Stomach smooth muscle (tissue), 2 donors: ENCODE measurements around the gene RB1.
A peak's percentile ranks its signal among the peaks of the same experiment; 100 is the strongest.
"Not testable (repeated sequence)": the region's sequence is repeated elsewhere in the genome, so short reads cannot be mapped to it uniquely, and the experiment has no call there.

ENCODE experiments used
- H3K27ac ChIP-seq: one replicate; pipeline ENCODE4 v1.7.0; 2013; ENCODE audit warnings: mild to moderate bottlenecking, low read length, inconsistent platforms
- H3K27me3 ChIP-seq, 2 donors: one replicate each; pipeline ENCODE4 v1.7.0; 2013; ENCODE audit warnings: low read length in 2 of 2; ENCODE audit not compliant: insufficient read depth in 2 of 2, control insufficient read depth in 1 of 2
- H3K36me3 ChIP-seq, 2 donors: one replicate each; pipeline ENCODE4 v1.7.0; 2013; ENCODE audit warnings: low read length in 2 of 2; ENCODE audit not compliant: control insufficient read depth in 2 of 2, insufficient read depth in 2 of 2
- H3K4me1 ChIP-seq: one replicate; pipeline ENCODE4 v1.7.0; 2013; ENCODE audit warnings: low read length; ENCODE audit not compliant: control insufficient read depth, insufficient read depth
- H3K4me3 ChIP-seq, 2 donors: one replicate each; pipeline ENCODE4 v1.7.0; 2013; ENCODE audit warnings: low read length in 2 of 2
- H3K9ac ChIP-seq, 2 donors: one replicate each; pipeline ENCODE4 v1.7.0; 2013; ENCODE audit warnings: low read length in 2 of 2, mild to moderate bottlenecking in 1 of 2
- H3K9me3 ChIP-seq, 2 donors: one replicate each; pipeline ENCODE4 v1.7.0; 2013; ENCODE audit warnings: low read length in 2 of 2; ENCODE audit not compliant: control insufficient read depth in 2 of 2
- donor health status: healthy.
- donor health status: Pancreatic carcinoma.

Gene RB1

DNA sequence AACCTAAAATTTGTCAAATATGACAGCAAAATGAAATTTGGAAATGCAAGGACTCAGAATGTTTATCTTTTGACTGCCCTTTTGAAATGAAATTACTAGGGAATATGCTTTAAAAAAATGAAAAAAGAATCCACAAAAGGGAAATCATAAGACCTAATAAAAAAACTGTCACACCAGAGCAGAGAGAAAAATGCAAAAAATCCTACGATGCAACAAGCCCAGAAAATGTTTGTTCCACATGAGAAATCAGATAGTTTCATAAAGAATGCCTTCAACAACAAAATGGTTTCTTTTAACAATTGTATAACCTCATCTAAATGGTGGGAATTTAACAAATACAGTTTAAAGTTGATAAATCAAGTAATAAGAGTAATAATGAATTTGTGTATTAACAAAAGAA, 101.4 kb downstream of the RB1 start:
- H3K9ac ChIP-seq: no peak overlapping the region
- H3K9me3 ChIP-seq: no peaks in the 10 kb centered on the region
- H3K4me1 ChIP-seq: no peaks in the 10 kb centered on the region
- no peak overlapping the region for H3K27ac ChIP-seq
- no peaks in the 10 kb centered on the region for H3K27me3 ChIP-seq
- no peaks in the 10 kb centered on the region for H3K36me3 ChIP-seq
- no peak overlapping the region for H3K4me3 ChIP-seq

DNA sequence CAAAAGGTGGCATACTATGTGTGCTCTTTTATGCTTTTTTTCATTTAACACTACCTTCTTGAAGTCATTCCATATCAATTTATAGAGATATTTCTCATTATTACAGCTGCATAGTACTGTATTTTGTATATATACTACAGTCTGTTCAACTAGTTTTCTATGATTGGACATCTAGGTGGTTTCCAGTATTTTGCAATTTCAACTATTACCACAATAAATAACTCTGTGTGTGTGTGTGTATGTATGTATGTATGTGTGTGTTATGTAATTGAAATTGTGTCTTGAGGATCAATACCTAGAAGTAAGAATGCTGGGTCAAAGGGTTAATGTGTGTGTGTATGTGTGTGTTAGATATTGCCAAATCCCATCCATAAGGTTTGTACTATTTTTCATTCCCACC, 102.3 kb downstream of the RB1 start:
- H3K4me1 ChIP-seq: no peaks in the 10 kb centered on the region
- no peaks in the 10 kb centered on the region for H3K9me3 ChIP-seq
- no peak overlapping the region for H3K4me3 ChIP-seq
- no peaks in the 10 kb centered on the region for H3K27me3 ChIP-seq
- no peak overlapping the region for H3K27ac ChIP-seq
- no peaks in the 10 kb centered on the region for H3K36me3 ChIP-seq
- H3K9ac ChIP-seq: no peak overlapping the region

DNA sequence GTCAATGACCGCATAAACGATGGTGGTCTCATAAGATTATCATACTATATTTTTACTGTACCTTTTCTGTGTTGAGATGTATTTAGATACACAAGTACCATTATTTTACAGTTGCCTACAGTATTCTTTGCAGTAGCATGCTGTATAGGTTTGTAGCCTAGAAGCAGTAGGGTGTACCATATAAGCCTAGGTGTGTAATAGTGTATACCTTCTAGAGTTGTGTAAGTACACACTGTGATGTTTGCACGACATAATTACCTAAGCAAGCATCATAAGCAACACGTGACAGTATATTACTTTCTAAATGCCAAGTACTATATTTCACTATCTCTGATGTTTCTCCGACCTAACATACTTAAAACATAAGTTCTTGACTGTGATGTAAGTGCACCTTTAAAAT, 106.6 kb downstream of the RB1 start:
- Histone ChIP-seq H3K4me1 (no peaks in the 10 kb centered on the region), H3K36me3 (no peaks in the 10 kb centered on the region), H3K27me3 (no peaks in the 10 kb centered on the region), H3K4me3 (peak overlapping the region; percentile 24), H3K9me3 (no peaks in the 10 kb centered on the region), H3K9ac (no peak overlapping the region), H3K27ac (no peak overlapping the region)

DNA sequence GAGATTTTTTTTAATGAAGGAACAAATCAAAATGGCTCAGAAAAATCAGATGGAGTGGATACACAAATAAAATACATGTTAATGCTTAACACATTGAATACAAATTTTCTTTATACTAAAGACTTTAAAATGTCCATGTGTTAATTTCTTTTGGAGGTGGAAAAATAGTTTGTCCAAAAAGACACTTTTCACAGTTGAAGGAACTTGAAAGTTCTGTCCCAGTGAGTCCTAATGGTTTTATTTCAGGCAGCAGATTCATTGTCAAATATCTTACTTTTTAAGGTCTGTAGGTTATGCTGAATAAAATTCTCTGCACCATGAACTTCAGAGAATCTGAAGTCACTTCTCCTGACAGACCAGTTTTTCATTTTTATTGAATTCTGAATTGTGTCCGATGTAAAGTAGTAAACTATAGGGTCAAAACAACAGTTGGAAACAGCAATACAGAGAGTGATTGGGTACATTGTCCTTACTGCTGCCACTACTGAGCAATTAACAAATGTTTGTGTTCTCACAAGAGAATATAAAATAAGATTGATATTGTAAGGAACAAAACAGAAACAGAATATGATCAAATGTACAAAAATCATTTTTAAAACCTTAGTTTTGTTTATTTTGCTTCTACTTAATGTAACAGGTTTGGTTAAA, 107.7 kb downstream of the RB1 start:
- peak overlapping the region; percentile 59 to 81 for H3K4me3 ChIP-seq
- H3K27ac ChIP-seq: no peak overlapping the region
- no peaks in the 10 kb centered on the region for H3K27me3 ChIP-seq
- peak overlapping the region in 1 of 2 donors; percentile 43 for H3K9ac ChIP-seq
- no peaks in the 10 kb centered on the region for H3K9me3 ChIP-seq
- no peaks in the 10 kb centered on the region for H3K4me1 ChIP-seq
- peaks cover 0 to 2% of the 10 kb centered on the region in 2 donors for H3K36me3 ChIP-seq

DNA sequence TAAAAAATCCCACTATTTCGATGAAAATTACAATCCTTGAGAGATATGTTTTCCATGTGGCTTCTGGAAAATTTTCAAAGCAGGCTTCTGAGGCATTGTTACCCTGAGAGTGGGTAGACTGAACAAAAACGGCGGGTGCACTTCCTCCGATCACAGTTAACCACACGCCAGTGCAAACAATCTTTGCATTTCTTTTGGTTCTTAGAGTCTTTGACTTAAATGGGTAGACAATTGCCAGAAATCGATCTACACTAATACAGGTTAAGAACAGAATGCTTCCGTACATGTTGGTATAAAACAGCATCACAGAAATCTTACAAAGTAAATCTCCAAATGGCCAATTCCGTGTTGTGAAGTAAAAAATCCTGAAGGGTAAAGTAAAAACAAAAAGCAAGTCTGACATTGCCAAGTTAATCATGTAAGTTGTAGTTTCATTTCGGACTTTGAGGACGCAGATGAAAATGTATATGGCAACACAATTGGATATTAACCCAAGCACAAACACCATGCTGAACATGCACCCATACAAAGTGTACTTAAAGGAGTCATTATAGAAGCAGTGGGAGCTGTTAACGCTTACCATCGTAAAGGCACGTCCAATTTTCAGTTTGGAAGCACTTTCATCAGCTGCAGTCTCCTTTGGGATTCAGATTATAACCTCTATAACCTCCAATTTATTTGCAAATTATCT, 108.4 kb downstream of the RB1 start:
- Histone ChIP-seq H3K27ac (no peak overlapping the region), H3K4me3 (peak overlapping the region; percentile 59 to 81), H3K9me3 (no peaks in the 10 kb centered on the region), H3K4me1 (no peaks in the 10 kb centered on the region), H3K36me3 (peaks cover 0 to 4% of the 10 kb centered on the region in 2 donors), H3K27me3 (no peaks in the 10 kb centered on the region), H3K9ac (peak overlapping the region; percentile 30 to 43)

DNA sequence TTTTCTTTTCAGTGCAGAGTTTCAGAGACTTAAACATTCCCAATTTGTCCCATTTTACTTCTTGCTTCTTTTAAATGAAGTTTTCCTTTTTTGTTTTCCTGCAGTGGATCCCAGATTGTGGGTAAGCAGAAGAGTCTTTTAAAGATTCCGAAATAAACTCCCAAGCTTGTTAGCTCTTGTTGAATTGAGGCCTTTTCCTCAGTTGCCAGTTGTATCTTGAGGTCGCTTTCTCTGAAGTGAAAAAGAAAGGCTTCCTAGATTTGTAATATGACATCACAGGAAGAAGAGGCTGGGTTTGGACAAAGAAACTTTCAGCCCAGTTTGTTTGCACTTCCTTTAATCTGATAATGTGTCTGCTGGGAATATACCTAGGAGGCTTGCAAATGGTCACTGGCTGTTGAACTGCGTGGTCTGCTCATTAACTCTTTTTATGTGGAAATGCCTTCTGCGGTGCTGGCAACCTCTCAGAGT, 109.4 kb downstream of the RB1 start, which contains the start of gene LPAR6:
Gene LPAR6, minus strand, starts transcription at position 233 of the 471 bp plus-strand sequence. CDS start 690 bp downstream, outside the sequence.
- H3K9me3 ChIP-seq: no peaks in the 10 kb centered on the region
- peaks cover 0 to 5% of the 10 kb centered on the region in 2 donors for H3K36me3 ChIP-seq
- peak within 1 kb of the TSS; percentile 59 to 81 for H3K4me3 ChIP-seq
- no peak within 1 kb of the TSS for H3K27ac ChIP-seq
- peak within 1 kb of the TSS; percentile 30 to 43 for H3K9ac ChIP-seq
- no peaks in the 10 kb centered on the region for H3K27me3 ChIP-seq
- no peaks in the 10 kb centered on the region for H3K4me1 ChIP-seq

DNA sequence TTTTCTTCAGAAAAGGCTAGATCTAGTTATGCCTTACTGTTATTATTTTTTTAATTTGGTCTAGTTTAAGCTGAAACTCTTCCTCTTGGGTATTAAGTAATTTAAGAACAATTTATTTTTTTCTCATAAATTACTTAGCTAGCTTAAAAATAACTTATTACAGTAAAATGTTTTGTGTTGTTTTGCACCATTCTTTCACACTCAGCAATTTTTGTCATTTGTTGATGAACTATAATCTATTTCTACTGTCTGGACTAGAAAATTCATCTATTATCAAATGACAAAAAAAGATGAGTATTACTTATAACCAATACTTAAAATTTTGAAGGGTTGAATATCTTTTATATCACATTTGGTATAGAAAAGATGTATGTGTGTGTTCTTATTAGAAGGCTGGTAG, 111.0 kb downstream of the RB1 start:
- Histone ChIP-seq H3K4me1 (no peaks in the 10 kb centered on the region), H3K9me3 (no peaks in the 10 kb centered on the region), H3K4me3 (no peak overlapping the region)

DNA sequence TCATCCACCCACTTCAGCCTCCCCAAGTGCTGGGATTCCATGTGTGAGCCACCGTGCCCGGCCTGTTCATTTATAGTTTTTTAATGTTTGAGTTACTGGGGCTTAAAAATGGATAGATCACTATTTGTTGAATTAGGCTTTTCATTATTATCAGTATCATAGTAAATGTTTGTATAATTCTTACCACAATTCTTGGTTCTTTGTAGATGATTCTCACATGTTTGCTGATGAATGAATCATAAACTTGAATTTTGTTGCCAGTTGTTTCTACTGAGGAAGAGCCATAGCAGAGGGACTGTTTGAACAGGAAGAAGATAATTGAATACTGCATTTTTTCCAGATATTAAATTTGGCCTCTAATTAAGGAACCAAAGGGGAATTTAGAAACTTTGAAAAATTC, 112.0 kb downstream of the RB1 start:
- peaks cover 0 to 5% of the 10 kb centered on the region in 2 donors for H3K36me3 ChIP-seq
- no peak overlapping the region for H3K9ac ChIP-seq
- no peak overlapping the region for H3K4me3 ChIP-seq
- H3K4me1 ChIP-seq: no peaks in the 10 kb centered on the region
- no peak overlapping the region for H3K27ac ChIP-seq
- no peaks in the 10 kb centered on the region for H3K9me3 ChIP-seq
- H3K27me3 ChIP-seq: no peaks in the 10 kb centered on the region

More for the DNA sequence above, 111.0 kb downstream of the RB1 start:
- no peak overlapping the region for H3K9ac ChIP-seq
- H3K36me3 ChIP-seq: peaks cover 0 to 5% of the 10 kb centered on the region in 2 donors
- H3K27ac ChIP-seq: no peak overlapping the region
- no peaks in the 10 kb centered on the region for H3K27me3 ChIP-seq

DNA sequence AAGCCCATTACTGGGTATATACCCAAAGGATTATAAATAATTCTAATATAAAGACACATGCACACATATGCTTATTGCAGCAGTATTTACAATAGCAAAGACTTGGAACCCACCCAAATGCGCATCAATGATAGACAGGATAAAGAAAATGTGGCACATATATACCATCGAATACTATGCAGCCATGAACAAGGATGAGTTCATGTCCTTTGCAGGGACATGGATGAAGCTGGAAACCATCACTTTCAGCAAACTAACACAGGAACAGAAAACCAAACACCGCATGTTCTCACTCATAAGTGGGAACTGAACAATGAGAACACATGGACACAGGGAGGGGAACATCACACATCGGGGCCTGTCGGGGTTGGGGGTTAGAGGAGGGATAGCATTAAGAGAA, 118.5 kb downstream of the RB1 start:
- H3K27ac ChIP-seq, H3K4me3 ChIP-seq, H3K27me3 ChIP-seq, H3K9ac ChIP-seq, H3K4me1 ChIP-seq, H3K36me3 ChIP-seq, H3K9me3 ChIP-seq: not testable (repeated sequence)

DNA sequence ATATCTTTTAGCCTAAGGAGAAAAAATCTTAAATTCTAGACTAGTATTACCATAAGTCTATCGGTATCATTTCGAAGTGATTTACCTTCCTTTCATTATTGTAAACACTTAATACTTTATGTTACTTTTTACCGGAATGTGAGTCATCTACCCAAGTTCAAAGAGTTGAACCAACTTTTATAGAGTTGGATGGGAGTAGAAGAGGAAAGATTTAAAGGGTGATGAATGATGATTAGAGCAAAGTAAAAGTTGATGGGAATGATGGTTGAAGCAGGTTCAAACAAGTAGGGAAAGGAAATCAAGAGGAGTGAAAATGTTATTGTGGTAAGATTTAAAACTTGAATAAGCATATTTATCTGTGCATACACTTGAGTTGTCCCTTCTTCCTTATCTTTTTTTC, 120.7 kb downstream of the RB1 start:
- no peak overlapping the region for H3K27ac ChIP-seq

DNA sequence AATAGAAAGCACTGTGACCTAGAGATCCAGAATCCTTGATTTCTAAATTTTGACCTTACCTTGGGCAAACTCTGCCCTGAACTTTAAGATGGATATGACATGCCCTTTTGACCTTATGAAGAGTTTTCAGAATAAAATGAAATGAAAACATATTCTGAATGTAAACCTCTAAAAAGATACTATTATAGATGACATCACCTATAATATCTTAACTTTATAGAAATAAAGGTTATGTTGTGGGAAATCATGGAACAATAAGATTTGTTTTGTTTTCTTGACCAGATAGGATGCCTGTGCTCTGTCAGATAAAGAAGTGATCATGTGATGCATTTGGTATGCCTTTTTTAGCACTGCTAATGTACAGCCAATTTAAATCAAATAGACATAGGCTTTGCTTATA, 122.5 kb downstream of the RB1 start:
- Histone ChIP-seq H3K27ac (no peak overlapping the region), H3K4me3 (no peak overlapping the region), H3K9ac (no peak overlapping the region), H3K36me3 (peaks cover 0 to 4% of the 10 kb centered on the region in 2 donors), H3K27me3 (no peaks in the 10 kb centered on the region), H3K4me1 (no peaks in the 10 kb centered on the region), H3K9me3 (no peaks in the 10 kb centered on the region)

More for the DNA sequence above, 120.7 kb downstream of the RB1 start:
- Histone ChIP-seq H3K36me3 (peaks cover 0 to 4% of the 10 kb centered on the region in 2 donors), H3K9ac (no peak overlapping the region), H3K9me3 (no peaks in the 10 kb centered on the region), H3K4me1 (no peaks in the 10 kb centered on the region), H3K27me3 (no peaks in the 10 kb centered on the region), H3K4me3 (no peak overlapping the region)
